VCaP (cell line): ENCODE measurements around the gene TSHZ1.

Experiments used
- H3K27ac ChIP-seq: fragments of 450-650 bp; 2 replicates; pipeline ENCODE4 v1.5.1; 2017
- CTCF ChIP-seq: fragments of 450-650 bp; conservative IDR thresholded peaks from 2 replicates; pipeline ENCODE4 v1.5.1; 2017; ENCODE audit warnings: mild to moderate bottlenecking, moderate library complexity

Gene TSHZ1

DNA sequence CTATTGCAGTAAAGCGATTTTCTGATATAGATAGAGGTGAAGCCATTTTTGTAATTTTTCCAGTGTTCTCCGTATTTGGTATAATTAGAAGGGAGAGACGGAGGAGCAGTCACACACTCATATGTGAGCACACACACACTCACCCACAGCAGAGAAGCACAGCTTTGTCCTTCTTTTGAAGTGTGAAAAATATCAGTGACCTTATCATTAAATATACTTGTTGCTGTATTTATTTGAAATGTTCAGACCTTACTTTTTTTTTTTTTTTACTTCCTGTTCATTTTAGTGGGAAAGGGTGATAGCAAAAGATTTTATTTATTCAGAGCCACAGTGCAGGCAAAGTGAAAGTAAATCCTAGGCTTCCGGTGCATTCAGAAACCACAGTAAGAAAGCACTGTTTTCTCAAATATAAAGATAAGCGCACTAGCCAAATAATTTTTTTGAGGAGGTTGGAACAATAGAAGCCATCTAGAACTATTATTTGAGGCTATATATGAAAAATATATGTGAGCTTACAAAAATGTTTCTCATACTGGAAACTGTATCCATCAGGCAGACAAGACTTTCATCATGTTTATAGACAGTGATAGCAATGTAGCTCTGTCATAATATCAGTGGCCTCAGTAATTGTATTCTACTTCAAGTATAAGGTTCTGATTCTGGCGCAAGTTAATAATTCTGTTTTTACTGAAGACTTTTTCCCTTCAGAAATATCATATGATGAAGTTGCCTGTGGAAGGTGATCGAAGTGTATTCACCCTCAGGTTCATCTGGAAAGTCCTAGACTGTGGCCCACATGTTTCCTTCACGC is 37.2 kb downstream of the TSHZ1 start:
- peak overlapping the region; percentile 79 for H3K27ac ChIP-seq
- TF ChIP-seq CTCF = no peak

DNA sequence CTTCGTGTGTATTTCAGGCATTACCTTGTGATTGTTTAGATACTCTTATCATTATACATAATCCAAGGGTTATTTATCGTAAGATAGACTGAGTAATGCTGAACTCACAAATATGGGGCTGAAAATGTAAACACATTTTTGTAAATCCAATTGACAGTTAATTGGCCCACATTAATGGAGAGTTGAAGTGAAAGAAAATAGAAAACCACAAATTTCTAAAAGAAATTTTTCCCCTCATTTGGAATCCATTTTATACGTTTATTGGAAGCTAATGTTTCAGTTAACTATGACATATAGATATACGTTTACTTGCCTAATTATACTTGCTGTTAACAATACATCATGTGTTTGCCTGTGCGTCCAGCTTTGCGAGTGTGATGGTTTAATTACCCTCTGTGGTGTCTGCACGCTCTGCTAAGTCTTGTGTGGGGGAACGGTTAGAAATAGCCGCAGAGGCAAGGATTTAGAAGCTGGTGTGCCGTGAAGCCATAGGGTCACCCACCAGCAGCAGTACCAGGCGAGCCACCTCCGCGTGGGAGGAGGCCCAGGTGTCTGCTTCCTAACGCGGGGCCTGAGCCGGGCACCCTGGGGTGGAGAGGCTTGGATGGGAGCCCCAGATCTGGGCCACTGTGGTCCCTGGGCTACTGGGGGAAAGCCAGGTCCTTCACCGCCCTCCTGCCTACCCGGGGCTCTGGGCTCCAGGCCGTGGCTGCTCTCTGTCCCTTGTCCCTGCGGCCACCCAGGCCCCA is 38.0 kb downstream of the TSHZ1 start:
- H3K27ac ChIP-seq = peak overlapping the region; percentile 79
- no peak for TF ChIP-seq CTCF

DNA sequence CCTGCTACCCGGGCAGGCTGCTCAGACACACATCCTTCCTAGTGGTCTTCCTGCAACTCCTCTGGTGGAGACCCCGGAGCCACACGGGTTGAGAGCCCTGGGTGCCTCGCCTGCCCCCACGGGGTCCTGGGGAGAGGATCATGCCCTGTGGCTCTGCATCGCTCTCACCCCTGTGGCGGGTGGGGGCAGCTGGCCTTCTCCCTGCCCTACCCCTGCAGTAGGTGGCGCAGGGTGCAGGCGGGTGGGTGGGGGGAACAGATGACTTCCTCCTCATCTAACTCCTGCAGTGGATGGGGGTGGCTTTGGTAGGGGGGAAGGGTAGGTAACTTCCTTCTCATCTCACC is 38.5 kb downstream of the TSHZ1 start:
- peak overlapping the region; percentile 79 for H3K27ac ChIP-seq
- TF ChIP-seq CTCF = no peak

GRCh38 chr18:75249672-75250470 is 39.3 kb downstream of the TSHZ1 start:
- no peak overlapping the region for H3K27ac ChIP-seq
- no peak for TF ChIP-seq CTCF

GRCh38 chr18:75250471-75250821 is 39.8 kb downstream of the TSHZ1 start:
- H3K27ac ChIP-seq = no peak overlapping the region
- TF ChIP-seq CTCF = no peak

DNA sequence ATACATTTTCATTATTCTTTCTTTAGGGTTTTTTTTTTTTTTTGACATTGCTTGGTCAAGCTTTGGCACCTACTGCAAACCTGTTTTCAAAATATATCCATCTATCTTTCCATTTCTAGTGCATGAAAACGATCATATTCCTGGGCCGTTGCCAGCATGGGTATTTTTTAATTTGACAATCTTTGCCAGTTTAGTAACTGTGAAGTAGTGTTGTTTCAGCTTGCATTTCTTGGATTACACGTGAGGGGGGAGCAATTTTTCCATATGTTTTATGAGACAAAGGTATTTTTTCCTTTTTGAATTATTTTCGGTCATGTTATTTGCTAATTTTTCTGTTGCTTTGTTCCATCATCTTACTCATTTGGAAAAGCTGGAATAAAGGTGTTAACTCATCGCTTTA is 40.9 kb downstream of the TSHZ1 start:
- H3K27ac ChIP-seq = no peak overlapping the region

More for the DNA sequence above, 40.9 kb downstream of the TSHZ1 start:
- no peak for TF ChIP-seq CTCF
